Left lung (tissue), 10 donors: Measurements from ENCODE around the gene ATXN7L3. TPM values are rescaled to one million over a fixed set of nuclear protein-coding genes. Genes with fewer than 3 reads are reported as not detected.

Experiments
- ATAC-seq: fragments of 200-7000 bp; cut with Tn5 transposase; one replicate; pipeline ENCODE4 v1.9.1; 2020; ENCODE audit warnings: moderate library complexity
- DNase-seq, 4 donors: peaks; one replicate each; pipeline ENCODE4 v3.0.0-alpha.2; 2013 to 2020
- H3K27ac ChIP-seq, 2 donors: fragments of 200-600 bp; sonication (generic) in 1 of 2; one replicate each; pipeline versions ENCODE4 v1.5.0 to v1.8.0; 2020 to 2021
- H3K27me3 ChIP-seq, 2 donors: fragments of 200-600 bp; sonication (generic) in 1 of 2; one replicate each; pipeline versions ENCODE4 v1.5.0 to v1.8.0; 2020 to 2021
- H3K36me3 ChIP-seq, 2 donors: fragments of 200-600 bp; sonication (generic) in 1 of 2; one replicate each; pipeline versions ENCODE4 v1.5.0 to v1.8.0; 2020 to 2021
- H3K4me1 ChIP-seq, 2 donors: fragments of 200-600 bp; one replicate each; pipeline ENCODE4 v1.8.0; 2021
- H3K4me3 ChIP-seq, 2 donors: fragments of 200-600 bp; sonication (generic) in 1 of 2; one replicate each; pipeline versions ENCODE4 v1.5.0 to v1.8.0; 2020 to 2021; ENCODE audit warnings: mild to moderate bottlenecking in 1 of 2
- H3K9me3 ChIP-seq, 2 donors: fragments of 200-600 bp; sonication (generic) in 1 of 2; one replicate each; pipeline versions ENCODE4 v1.5.0 to v1.8.0; 2020 to 2021
- intact Hi-C, 2 donors: fragments of 100-400 bp; cut with DNase I; formaldehyde crosslinking; loops; one replicate each; pipeline versions ENCODE4 v1.11.2 to v1.14.2; 2022
- polyA plus RNA-seq, 6 donors: library from polyadenylated mRNA; unstranded; fragments of 120-200 nt; gene quantifications; one replicate each; pipeline ENCODE4 v1.2.1, GENCODE V29; 2013; ENCODE audit not compliant: insufficient read length in 6 of 6
- total RNA-seq, 2 donors: library from RNA; stranded (reverse); fragmentation: NEBNext Ultra II Directional; extraction: Animal tissue kit (Norgen Biotek cat#: 25700); gene quantifications; one replicate each; pipeline ENCODE4 v1.2.1, GENCODE V29; 2021
- TF ChIP-seq, protein P1 (sequence below), 2 donors: fragments of 200-600 bp; sonication (generic) in 1 of 2; IDR thresholded peaks; one replicate each; pipeline versions ENCODE4 v1.5.0 to v1.8.0; 2021; ENCODE audit warnings: antibody characterized with exemption in 2 of 2
- donor health status: DM: no; HTN: yes; CAD: no.
- donor health status: DM: no; HTN: no; CAD: no.

The ATXN7L3 gene
- total and polyA plus RNA-seq, 8 donors: 51.3 to 81.8 (median 62.5) TPM

DNA sequence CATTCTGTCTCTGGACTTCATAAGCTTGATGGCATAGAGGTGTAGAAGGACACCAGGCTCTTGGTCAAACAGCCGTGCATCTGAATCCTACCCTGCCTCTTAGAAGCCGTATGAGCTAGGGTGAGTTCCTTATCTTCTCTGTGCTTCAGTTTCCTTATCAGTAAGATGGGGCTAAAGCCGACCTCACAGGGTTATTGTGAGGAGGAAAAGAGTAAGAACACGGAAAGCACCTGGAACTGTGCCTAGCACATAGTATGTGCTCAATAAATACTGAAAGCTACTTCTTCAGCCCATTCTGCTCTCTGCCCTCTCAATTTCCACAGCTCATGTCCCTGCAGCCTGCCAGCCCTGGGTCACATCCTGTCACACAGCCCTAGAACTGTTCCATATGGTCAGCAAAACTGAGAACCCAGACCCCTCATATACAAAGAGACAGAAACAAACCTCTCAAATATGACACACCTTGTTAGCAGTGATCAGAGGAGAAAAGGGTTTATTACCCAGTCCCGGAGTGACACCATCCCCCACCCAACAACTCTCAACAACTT is 36.8 kb upstream of the ATXN7L3 start:
- TF ChIP-seq, protein P1, sequence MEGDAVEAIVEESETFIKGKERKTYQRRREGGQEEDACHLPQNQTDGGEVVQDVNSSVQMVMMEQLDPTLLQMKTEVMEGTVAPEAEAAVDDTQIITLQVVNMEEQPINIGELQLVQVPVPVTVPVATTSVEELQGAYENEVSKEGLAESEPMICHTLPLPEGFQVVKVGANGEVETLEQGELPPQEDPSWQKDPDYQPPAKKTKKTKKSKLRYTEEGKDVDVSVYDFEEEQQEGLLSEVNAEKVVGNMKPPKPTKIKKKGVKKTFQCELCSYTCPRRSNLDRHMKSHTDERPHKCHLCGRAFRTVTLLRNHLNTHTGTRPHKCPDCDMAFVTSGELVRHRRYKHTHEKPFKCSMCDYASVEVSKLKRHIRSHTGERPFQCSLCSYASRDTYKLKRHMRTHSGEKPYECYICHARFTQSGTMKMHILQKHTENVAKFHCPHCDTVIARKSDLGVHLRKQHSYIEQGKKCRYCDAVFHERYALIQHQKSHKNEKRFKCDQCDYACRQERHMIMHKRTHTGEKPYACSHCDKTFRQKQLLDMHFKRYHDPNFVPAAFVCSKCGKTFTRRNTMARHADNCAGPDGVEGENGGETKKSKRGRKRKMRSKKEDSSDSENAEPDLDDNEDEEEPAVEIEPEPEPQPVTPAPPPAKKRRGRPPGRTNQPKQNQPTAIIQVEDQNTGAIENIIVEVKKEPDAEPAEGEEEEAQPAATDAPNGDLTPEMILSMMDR (IDR thresholded peaks at IDR 0.05): no peak
- Histone ChIP-seq H3K36me3 (no peaks in the 10 kb centered on the region), H3K9me3 (no peaks in the 10 kb centered on the region), H3K27me3 (no peaks in the 10 kb centered on the region), H3K27ac (no peak overlapping the region), H3K4me1 (no peaks in the 10 kb centered on the region), H3K4me3 (no peak overlapping the region)
- no peak for DNase-seq
- intact Hi-C loops: no loop called here
- no peak for ATAC-seq

DNA sequence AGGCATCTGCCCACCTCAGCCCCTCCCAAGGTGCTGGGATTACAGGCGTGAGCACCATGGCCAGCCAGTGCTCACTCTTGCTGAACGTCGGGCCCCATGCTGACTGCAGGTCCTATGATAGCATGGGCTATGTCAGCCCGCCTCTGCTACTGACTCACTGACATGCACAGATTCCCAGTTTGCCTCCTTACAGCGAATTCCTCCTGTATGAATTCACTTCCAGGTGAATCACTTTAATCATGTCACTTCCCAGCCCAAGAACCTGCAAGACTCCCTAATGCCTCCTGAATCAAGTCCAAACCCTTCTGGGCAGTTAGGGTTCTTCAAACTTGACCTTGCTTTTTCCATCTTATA is 35.9 kb upstream of the ATXN7L3 start:
- Histone ChIP-seq H3K4me1 (no peaks in the 10 kb centered on the region), H3K9me3 (no peaks in the 10 kb centered on the region), H3K27me3 (no peaks in the 10 kb centered on the region), H3K27ac (no peak overlapping the region), H3K36me3 (no peaks in the 10 kb centered on the region), H3K4me3 (no peak overlapping the region)
- TF ChIP-seq, protein P1 (IDR thresholded peaks at IDR 0.05): no peak
- DNase-seq (no peak), ATAC-seq (no peak)
- intact Hi-C loops: no loop called here

DNA sequence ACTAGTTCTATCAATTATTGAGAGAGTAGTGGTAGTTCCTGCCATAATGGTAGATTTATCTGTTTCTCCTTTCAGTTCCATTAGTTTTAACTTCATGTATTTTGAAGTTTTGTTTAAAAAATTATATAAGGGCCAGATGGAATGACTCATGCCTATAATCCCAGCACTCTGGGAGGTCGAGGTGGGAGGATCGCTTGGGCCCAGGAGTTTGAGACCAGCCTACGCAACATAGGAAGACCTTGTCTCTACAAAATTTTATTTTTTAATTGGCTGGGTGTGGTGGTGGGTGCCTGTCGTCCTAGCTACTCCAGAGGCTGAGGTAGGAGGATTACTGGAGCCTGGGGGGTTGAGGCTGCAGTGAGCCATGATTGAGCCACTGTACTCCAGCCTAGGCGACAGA is 33.9 kb upstream of the ATXN7L3 start:
- no peak for ATAC-seq
- intact Hi-C loops: no loop called here
- TF ChIP-seq, protein P1 (IDR thresholded peaks at IDR 0.05): no peak
- no peak overlapping the region for H3K27ac ChIP-seq
- no peak overlapping the region for H3K4me3 ChIP-seq
- H3K9me3 ChIP-seq: no peaks in the 10 kb centered on the region
- no peaks in the 10 kb centered on the region for H3K27me3 ChIP-seq
- DNase-seq: no peak
- H3K36me3 ChIP-seq: no peaks in the 10 kb centered on the region
- H3K4me1 ChIP-seq: no peaks in the 10 kb centered on the region

DNA sequence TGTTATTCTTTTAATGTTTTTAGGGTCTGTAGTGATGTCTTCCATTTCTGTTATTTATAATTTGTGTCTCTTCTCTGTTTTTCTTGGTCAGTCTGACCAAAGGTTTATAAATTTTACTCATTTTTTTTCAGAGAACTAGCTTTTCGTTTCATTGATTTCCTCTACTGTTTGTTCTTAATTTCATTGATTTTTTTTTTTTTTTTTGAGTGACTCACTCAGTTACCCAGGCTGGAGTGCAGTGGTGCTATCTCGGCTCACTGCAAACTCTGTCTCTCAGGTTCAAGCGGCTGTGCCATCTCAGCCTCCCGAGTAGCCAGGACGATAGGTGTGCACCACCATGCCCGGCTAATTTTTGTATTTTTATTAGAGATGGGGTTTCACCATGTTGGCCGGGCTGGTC is 32.4 kb upstream of the ATXN7L3 start:
- Histone ChIP-seq H3K9me3 (no peaks in the 10 kb centered on the region), H3K36me3 (no peaks in the 10 kb centered on the region)

DNA sequence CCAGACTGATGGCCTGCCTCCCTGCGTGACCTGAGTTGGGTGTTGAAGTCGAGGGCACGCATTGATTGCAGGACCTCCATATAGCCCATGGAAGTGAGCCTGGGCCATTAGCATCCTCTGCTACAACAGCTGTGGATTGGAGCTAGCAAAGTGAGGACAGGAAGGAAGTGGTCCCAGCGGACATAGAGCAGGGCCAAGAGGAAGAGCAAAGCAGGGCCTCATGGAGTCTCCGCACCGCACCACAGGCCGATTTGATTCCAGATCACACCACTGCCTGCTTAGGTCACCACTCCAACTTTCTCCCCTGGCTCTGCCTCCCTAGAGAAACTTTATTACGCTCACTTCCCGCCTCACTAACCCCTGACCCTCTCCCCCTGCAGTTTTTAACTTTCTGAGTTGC is 30.5 kb upstream of the ATXN7L3 start:
- H3K4me1 ChIP-seq: no peaks in the 10 kb centered on the region
- no peak overlapping the region for H3K4me3 ChIP-seq
- H3K9me3 ChIP-seq: no peaks in the 10 kb centered on the region
- intact Hi-C loops: no loop called here
- H3K36me3 ChIP-seq: no peaks in the 10 kb centered on the region
- TF ChIP-seq, protein P1 (IDR thresholded peaks at IDR 0.05): no peak
- no peak overlapping the region for H3K27ac ChIP-seq
- no peaks in the 10 kb centered on the region for H3K27me3 ChIP-seq
- DNase-seq (no peak), ATAC-seq (no peak)

More for the DNA sequence above, 32.4 kb upstream of the ATXN7L3 start:
- DNase-seq: no peak
- Histone ChIP-seq H3K4me1 (no peaks in the 10 kb centered on the region), H3K27ac (no peak overlapping the region), H3K27me3 (no peaks in the 10 kb centered on the region), H3K4me3 (no peak overlapping the region)
- no peak for ATAC-seq
- intact Hi-C loops: no loop called here
- TF ChIP-seq, protein P1 (IDR thresholded peaks at IDR 0.05): no peak
